G401.6 (cell line): ENCODE data around the gene CD9.
"Not testable (repeated sequence)": the region's sequence is repeated elsewhere in the genome, so short reads cannot be mapped to it uniquely, and the experiment has no call there.

Experiments
- FAIRE-seq: peaks from 2 replicates; lab custom pipeline; 2012; peaks lifted over from hg19 to GRCh38; lab: Jason Lieb, UNC

The CD9 gene

GRCh38 chr12:6199531-6200255 is 507 bp upstream of the CD9 start:
- no peak for FAIRE-seq

DNA sequence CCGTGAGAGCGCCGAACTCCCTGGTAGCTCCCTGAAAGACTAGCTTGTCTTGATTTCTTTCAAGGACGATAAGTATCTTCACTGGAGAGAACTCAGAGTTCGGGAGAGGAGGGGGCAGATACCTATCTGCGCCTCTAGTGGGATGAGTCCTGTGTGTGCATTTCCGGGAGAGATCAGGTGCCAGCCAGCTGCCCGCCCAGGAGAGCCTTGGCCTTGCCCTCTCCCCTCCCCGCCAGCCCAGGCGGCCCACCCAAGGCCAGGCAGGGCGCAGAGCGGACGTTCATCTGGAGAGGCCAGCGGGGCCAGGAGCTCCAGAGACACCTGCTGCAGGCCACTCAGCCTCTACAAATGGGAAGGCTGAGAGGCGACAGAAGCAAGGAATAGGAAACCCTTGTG is 1.0 kb downstream of the CD9 start:
- FAIRE-seq = no peak

GRCh38 chr12:6201826-6202225 is 1.6 kb downstream of the CD9 start:
- FAIRE-seq = no peak

DNA sequence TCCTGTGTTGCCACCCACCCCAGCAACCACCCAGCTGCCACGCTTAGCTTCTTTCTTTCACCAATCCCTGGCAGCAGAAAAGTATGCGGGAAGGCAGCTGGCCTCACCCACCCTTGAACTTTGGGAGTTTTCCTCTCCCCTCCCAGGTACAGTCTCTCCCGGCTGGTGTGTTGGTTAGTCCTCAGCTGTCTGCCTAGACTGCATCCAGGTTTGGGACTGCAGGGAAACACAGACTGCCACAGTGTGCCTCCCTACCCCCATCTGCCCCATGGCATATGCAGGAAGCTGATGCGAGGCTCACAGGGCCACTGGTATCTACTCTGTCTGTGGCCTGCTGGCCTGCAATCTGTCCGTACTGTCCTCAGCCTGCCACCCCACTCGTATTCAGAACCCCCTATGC is 2.1 kb downstream of the CD9 start:
- no peak for FAIRE-seq

DNA sequence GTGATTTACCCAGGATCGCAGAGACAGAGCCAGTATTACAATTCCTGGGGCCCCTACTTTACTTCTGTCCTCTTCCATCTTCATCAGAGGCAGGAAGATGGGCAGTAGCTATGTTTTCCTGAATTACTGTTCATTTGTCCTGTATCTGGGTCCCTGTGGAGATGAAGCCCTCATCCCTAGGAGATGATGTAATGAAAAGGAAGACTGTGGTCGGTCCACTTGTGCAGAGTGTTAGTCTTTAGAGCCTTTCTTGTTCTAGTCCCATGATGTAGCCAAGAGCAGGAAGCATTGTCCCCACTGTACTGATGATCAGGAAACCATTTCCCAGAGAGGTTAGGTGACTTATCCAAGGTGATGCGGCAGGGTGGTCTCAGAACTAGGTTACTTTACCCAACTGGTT is 2.6 kb downstream of the CD9 start:
- no peak for FAIRE-seq

DNA sequence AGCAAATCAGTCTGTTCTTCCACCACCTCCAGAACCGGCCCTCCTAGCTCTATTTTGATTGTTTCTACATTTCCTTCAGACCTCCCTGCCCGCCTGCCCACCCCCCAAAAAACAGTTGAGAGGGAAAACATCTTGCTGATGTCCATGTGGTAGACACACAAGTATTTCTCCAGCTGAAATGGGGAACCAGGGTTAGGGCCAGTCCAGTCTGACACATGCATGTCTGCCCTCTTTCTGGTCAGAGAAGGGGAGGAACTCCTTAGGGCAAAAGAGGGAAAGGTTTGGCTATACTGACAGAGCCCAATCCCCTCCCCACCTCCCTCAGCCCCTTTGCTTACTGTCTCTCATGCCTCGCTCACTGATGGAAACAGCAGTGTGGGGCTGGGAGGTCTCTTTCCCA is 3.4 kb downstream of the CD9 start:
- no peak for FAIRE-seq

GRCh38 chr12:6204533-6205143 is 4.4 kb downstream of the CD9 start:
- no peak for FAIRE-seq

DNA sequence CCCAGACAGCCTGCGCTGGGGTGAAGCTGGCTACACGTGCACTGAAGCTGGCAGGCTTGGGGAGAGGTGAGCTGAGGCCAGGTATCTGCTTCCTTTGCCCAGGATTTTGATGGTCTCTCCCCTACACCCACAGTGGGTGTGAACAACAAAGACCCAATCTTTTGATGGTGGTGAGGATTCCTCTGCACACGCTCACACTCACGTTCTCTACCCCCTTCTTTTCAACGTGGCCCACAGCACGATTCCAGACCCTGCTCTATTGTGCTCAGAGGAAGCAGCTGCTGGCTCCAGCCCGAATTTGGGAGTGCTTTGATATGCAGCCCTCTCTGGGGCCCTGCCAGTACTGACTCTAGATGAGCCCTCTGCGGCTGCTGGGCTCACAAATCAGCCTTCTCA is 4.9 kb downstream of the CD9 start:
- FAIRE-seq = no peak

- no peak for FAIRE-seq
These were observed 5.6 kb downstream of the CD9 start for GRCh38 chr12:6205761-6206160.

DNA sequence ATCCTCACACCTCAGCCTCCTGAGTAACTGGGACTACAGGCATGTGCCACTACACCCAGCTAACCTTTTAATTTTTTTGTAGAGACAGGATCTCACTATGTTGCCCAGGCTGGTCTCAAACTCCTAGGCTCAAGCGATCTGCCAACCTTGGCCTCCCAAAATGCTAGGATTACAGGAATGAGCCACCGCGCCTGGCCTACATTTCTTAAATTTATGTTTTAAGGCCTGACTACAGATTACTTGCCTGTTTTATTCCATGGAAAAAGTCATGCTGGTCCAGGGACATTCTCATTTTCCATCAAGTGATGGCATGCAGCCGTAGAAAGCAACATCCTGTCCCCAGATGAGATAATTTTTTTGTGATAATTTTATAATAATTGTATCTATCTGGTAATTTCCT is 6.1 kb downstream of the CD9 start:
- no peak for FAIRE-seq

GRCh38 chr12:6207259-6207925 is 7.2 kb downstream of the CD9 start:
- FAIRE-seq = no peak

GRCh38 chr12:6208130-6208529 is 7.9 kb downstream of the CD9 start:
- FAIRE-seq = no peak

DNA sequence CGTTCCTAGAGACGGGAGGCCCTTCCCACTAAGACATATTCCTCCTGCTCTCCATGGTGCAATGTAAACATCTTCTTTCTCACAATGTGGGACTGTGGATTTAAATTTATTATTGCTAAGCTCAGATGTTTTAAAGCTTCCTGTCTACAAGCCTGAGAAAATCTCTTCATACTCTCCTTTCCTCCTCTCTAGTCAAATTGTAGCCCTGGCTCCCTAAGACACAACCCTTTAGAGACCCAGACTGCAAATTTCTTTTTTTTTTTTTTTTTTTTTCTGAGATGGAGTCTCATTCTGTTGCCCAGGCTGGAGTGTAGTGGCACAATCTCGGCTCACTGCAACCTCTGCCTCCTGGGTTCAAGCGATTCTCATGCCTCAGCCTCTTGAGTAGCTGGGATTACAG is 9.2 kb downstream of the CD9 start:
- FAIRE-seq = not testable (repeated sequence)

DNA sequence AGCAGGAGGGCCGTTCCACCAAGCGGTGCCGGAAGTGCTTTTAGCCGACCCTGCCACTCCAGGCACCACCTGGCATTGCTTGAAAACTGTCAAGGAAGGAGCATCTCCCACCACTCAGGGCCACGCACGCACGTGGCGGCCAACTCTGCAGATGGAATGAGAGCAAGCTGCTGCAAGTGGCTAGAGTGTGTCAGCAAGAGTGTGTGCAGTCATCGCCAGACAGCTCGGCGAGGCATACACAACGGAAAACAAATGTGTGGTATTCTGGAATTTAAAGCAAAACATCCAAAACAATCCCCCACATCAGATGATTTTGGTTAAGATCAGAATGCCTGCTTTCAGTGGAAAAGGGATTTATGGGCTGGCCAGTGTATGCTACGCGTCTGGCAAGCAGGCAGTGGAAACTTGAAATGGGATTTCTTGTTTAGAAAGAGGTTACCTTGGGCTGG is 11.2 kb downstream of the CD9 start:
- no peak for FAIRE-seq

- FAIRE-seq = no peak
These were observed 11.9 kb downstream of the CD9 start for GRCh38 chr12:6212086-6212485.

DNA sequence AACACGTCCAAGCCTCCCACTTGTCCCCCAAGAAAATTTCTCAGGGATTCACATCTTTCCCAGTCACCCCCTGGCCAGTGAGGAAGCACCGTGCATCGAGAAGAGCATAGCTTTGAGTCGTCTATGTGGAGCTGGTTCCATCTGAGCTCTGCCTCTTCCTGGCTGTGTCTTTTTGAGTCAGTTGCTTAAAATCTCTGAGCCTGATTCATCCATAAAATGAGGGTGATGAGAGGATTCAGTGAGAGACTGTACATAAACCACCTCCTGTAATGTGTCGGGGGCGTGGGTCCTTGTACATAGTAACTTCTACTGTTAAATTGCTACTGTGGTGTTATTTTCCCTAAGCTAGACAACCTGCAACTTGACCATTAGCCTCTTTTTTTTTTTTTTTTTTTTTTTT is 13.8 kb downstream of the CD9 start:
- no peak for FAIRE-seq

- no peak for FAIRE-seq
These were observed 14.4 kb downstream of the CD9 start for GRCh38 chr12:6214633-6215032.

DNA sequence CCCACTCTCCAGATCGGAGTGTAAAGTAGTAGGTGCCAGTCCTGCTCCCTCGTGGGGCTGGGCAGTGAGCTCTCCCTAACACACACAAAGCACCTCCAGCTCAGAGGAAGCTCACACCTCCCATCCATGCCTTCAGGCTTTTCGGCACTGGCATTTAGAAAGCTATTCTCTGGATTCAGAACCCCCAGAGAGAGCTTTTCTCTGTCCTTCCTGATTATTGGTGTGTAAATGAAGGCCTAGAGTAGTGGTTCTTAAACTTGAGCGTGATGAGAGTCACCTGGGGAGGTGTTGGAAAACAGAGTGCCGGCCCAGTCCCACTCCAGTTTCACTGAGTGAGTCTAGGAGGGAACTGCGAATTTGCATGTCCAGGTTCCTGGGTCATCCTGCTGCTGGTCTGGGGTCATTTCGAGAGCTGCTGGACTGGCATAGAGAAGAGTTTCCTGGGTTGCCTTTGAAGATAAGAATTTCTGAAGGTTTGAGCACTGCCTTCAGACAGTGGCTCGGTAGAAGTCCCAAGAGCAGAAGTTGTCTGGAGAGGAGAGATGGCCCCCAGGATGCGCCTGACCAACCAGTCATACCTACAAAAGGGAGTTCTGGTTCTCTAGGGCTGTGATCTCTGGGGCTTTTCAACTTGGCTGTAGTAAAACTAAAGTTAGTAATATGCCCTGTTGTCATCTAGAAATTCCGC is 15.1 kb downstream of the CD9 start:
- no peak for FAIRE-seq

GRCh38 chr12:6215932-6216494 is 15.8 kb downstream of the CD9 start:
- no peak for FAIRE-seq

GRCh38 chr12:6216581-6216980 is 16.4 kb downstream of the CD9 start:
- FAIRE-seq = no peak

GRCh38 chr12:6218347-6218925 is 18.2 kb downstream of the CD9 start:
- FAIRE-seq = no peak

- no peak for FAIRE-seq
These were observed 19.8 kb downstream of the CD9 start for GRCh38 chr12:6219980-6220379.
